NK-92 treated with Interleukin-12 subunit alpha and Interleukin-12 subunit beta, amount 100 ng/mL, for 24 hours (cell line): ENCODE measurements around the gene PPP3CA.
"Not testable (repeated sequence)": the region's sequence is repeated elsewhere in the genome, so short reads cannot be mapped to it uniquely, and the experiment has no call there.

Experiments
- DNase-seq: peaks from one replicate; lab custom pipeline; 2025; lab: John Stamatoyannopoulos, UW

PPP3CA gene

GRCh38 chr4:101098666-101099400, 248.5 kb downstream of the PPP3CA start:
- DNase-seq: no peak

GRCh38 chr4:101092609-101093008, 254.7 kb downstream of the PPP3CA start:
- DNase-seq: not testable (repeated sequence)

- no peak for DNase-seq
These were observed 258.2 kb downstream of the PPP3CA start for GRCh38 chr4:101089168-101089567.

- no peak for DNase-seq
These were observed 260.3 kb downstream of the PPP3CA start for GRCh38 chr4:101086801-101087586.

GRCh38 chr4:101083131-101083530, 264.2 kb downstream of the PPP3CA start:
- no peak for DNase-seq

GRCh38 chr4:101081695-101082369, 265.5 kb downstream of the PPP3CA start:
- no peak for DNase-seq

GRCh38 chr4:101081166-101081565, 266.2 kb downstream of the PPP3CA start:
- DNase-seq: no peak

- no peak for DNase-seq
These were observed 268.4 kb downstream of the PPP3CA start for GRCh38 chr4:101078950-101079349.

- DNase-seq: no peak
These were observed 271.3 kb downstream of the PPP3CA start for GRCh38 chr4:101076032-101076431.

- DNase-seq: no peak
These were observed 271.8 kb downstream of the PPP3CA start for GRCh38 chr4:101075536-101075935.

GRCh38 chr4:101074326-101074725, 273.0 kb downstream of the PPP3CA start:
- no peak for DNase-seq

GRCh38 chr4:101071241-101071640, 276.1 kb downstream of the PPP3CA start:
- DNase-seq: no peak

GRCh38 chr4:101068115-101068514, 279.2 kb downstream of the PPP3CA start:
- DNase-seq: no peak

GRCh38 chr4:101067383-101067782, 279.9 kb downstream of the PPP3CA start:
- no peak for DNase-seq

GRCh38 chr4:101066626-101067170, 280.6 kb downstream of the PPP3CA start:
- no peak for DNase-seq

GRCh38 chr4:101065935-101066485, 281.3 kb downstream of the PPP3CA start:
- DNase-seq: no peak

GRCh38 chr4:101065346-101065745, 282.0 kb downstream of the PPP3CA start:
- DNase-seq: no peak

- no peak for DNase-seq
These were observed 282.7 kb downstream of the PPP3CA start for GRCh38 chr4:101064541-101065180.

- DNase-seq: no peak
These were observed 291.9 kb downstream of the PPP3CA start for GRCh38 chr4:101055392-101055791.

- DNase-seq: no peak
These were observed 296.5 kb downstream of the PPP3CA start for GRCh38 chr4:101050837-101051205.

GRCh38 chr4:101050088-101050836, 297.1 kb downstream of the PPP3CA start:
- DNase-seq: no peak
